ENCODE results near the gene CRHBP.

Gene CRHBP

GRCh38 chr5:76918539-76918938 is 34.3 kb upstream of the CRHBP start:
- no peak overlapping the region for H3K4me2 ChIP-seq (ENCODE audit: low read depth, low read length, poor library complexity, severe bottlenecking)

GRCh38 chr5:76920491-76920890 is 32.4 kb upstream of the CRHBP start:
- Histone ChIP-seq H3K4me1 (ENCODE audit: insufficient read depth, low read length, poor library complexity, severe bottlenecking) (no peaks in the 10 kb centered on the region), H3K9me3 (ENCODE audit: insufficient read depth, low read depth, low read length) (no peaks in the 10 kb centered on the region), H3K9me2 (replicated peaks; ENCODE audit: low read depth, low read length) (no peaks in the 10 kb centered on the region), H3K4me2 (ENCODE audit: low read depth, low read length, poor library complexity, severe bottlenecking) (no peak overlapping the region), H2AFZ (ENCODE audit: low read length) (no peak overlapping the region), H3F3A (ENCODE audit: low read depth) (no peaks in the 10 kb centered on the region), H3K4me3 (ENCODE audit: low read length, poor library complexity, severe bottlenecking) (no peak overlapping the region), H3K79me2 (ENCODE audit: insufficient read depth, low read length) (no peaks in the 10 kb centered on the region), H3K27me3 (ENCODE audit: insufficient read depth, low read length, poor library complexity, severe bottlenecking) (no peaks in the 10 kb centered on the region), H4K20me1 (ENCODE audit: insufficient read depth, low read length, poor library complexity, severe bottlenecking) (no peaks in the 10 kb centered on the region), H3K9ac (ENCODE audit: low read depth, low read length, poor library complexity, severe bottlenecking) (no peak overlapping the region), H3K36me3 (ENCODE audit: insufficient read depth, low read length) (no peaks in the 10 kb centered on the region)
- TF ChIP-seq EZH2phosphoT487 (IDR thresholded peaks at IDR 0.05; ENCODE audit: borderline replicate concordance), result no peak
- no peak for TF ChIP-seq CTCF (conservative IDR thresholded peaks at IDR 0.05; ENCODE audit: low read length)

More at GRCh38 chr5:76918539-76918938, 34.3 kb upstream of the CRHBP start:
- H3K9me2 ChIP-seq (replicated peaks; ENCODE audit: low read depth, low read length), result no peaks in the 10 kb centered on the region
- no peaks in the 10 kb centered on the region for H3F3A ChIP-seq (ENCODE audit: low read depth)
- no peaks in the 10 kb centered on the region for H3K27me3 ChIP-seq (ENCODE audit: insufficient read depth, low read length, poor library complexity, severe bottlenecking)
- no peaks in the 10 kb centered on the region for H3K4me1 ChIP-seq (ENCODE audit: insufficient read depth, low read length, poor library complexity, severe bottlenecking)
- no peak for TF ChIP-seq EZH2phosphoT487 (IDR thresholded peaks at IDR 0.05; ENCODE audit: borderline replicate concordance)
- no peak for TF ChIP-seq CTCF (conservative IDR thresholded peaks at IDR 0.05; ENCODE audit: low read length)
- H2AFZ ChIP-seq (ENCODE audit: low read length), result no peak overlapping the region
- H4K20me1 ChIP-seq (ENCODE audit: insufficient read depth, low read length, poor library complexity, severe bottlenecking), result no peaks in the 10 kb centered on the region
- H3K9ac ChIP-seq (ENCODE audit: low read depth, low read length, poor library complexity, severe bottlenecking), result no peak overlapping the region
- H3K79me2 ChIP-seq (ENCODE audit: insufficient read depth, low read length), result no peaks in the 10 kb centered on the region
- H3K4me3 ChIP-seq (ENCODE audit: low read length, poor library complexity, severe bottlenecking), result no peak overlapping the region
- H3K9me3 ChIP-seq (ENCODE audit: insufficient read depth, low read depth, low read length), result no peaks in the 10 kb centered on the region
- H3K36me3 ChIP-seq (ENCODE audit: insufficient read depth, low read length), result no peaks in the 10 kb centered on the region

- Histone ChIP-seq H3F3A (ENCODE audit: low read depth) (no peaks in the 10 kb centered on the region), H4K20me1 (ENCODE audit: insufficient read depth, low read length, poor library complexity, severe bottlenecking) (no peaks in the 10 kb centered on the region), H3K4me2 (ENCODE audit: low read depth, low read length, poor library complexity, severe bottlenecking) (no peak overlapping the region), H3K27me3 (ENCODE audit: insufficient read depth, low read length, poor library complexity, severe bottlenecking) (peaks cover 13% of the 10 kb centered on the region), H3K79me2 (ENCODE audit: insufficient read depth, low read length) (no peaks in the 10 kb centered on the region), H2AFZ (ENCODE audit: low read length) (no peak overlapping the region), H3K9me3 (ENCODE audit: insufficient read depth, low read depth, low read length) (no peaks in the 10 kb centered on the region), H3K36me3 (ENCODE audit: insufficient read depth, low read length) (no peaks in the 10 kb centered on the region), H3K9me2 (replicated peaks; ENCODE audit: low read depth, low read length) (no peaks in the 10 kb centered on the region), H3K9ac (ENCODE audit: low read depth, low read length, poor library complexity, severe bottlenecking) (no peak overlapping the region), H3K4me3 (ENCODE audit: low read length, poor library complexity, severe bottlenecking) (no peak overlapping the region), H3K4me1 (ENCODE audit: insufficient read depth, low read length, poor library complexity, severe bottlenecking) (no peaks in the 10 kb centered on the region)
- TF ChIP-seq CTCF (conservative IDR thresholded peaks at IDR 0.05; ENCODE audit: low read length) (no peak), EZH2phosphoT487 (IDR thresholded peaks at IDR 0.05; ENCODE audit: borderline replicate concordance) (no peak)
Observed at GRCh38 chr5:76926329-76927105, 26.3 kb upstream of the CRHBP start.
